ENCODE data around the gene REL.

DNA sequence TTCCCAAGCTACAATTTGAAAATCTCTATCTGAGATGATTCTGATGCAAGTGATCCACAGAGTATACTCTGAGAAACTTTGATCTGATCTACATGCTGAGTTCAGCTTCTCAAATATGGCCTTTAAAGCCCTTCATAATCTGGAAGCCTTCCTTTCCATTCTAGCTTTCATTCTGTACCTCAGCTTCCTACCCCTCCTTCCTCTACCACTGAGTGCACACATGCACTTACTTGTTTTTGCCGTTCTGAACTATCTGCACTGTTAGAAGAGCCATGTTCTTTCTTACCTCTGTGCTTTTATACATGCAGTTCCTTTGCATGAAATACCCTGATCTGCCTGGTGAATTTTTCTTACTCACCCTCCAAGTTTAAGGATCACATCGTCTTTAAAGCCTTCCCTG lies 25.0 kb downstream of the REL start:
- TF ChIP-seq GATA2 (IDR thresholded peaks at IDR 0.05; ENCODE audit: low read depth, low read length): no peak
- TF ChIP-seq GATA3 (IDR thresholded peaks at IDR 0.05; ENCODE audit: low read depth, low read length): no peak
